OCI-LY7 (cell line): ENCODE results near the gene HELZ. TPM values are rescaled to one million over a fixed set of nuclear protein-coding genes. Genes with fewer than 3 reads are reported as not detected.

Source experiments
- BruUV-seq: library from RNA; stranded (reverse); fragments of 400-500 nt; replicated peaks from 2 replicates; lab custom pipeline; 2021; lab: Mats Ljungman, UMichigan
- CTCF ChIA-PET: fragments of 300-600 bp; sonication (Branson Sonifier 250); formaldehyde crosslinking; loops from one replicate; lab custom pipeline; 2022; ENCODE audit warnings: antibody characterized with exemption; ENCODE audit not compliant: unreplicated experiment; lab: Charles Lee
- POLR2A ChIA-PET: fragments of 300-600 bp; sonication (Branson Sonifier 250); formaldehyde crosslinking; loops from one replicate; lab custom pipeline; 2022; ENCODE audit warnings: antibody characterized with exemption; lab: Charles Lee
- DNase-seq: peaks from one replicate; pipeline ENCODE4 v3.0.0-alpha.2; 2015; ENCODE audit warnings: low spot score
- H2AFZ ChIP-seq: fragments of 200-600 bp; sonication (generic), shearing (Covaris generic); 2 replicates; pipeline ENCODE4 v1.6.1; 2014; ENCODE audit warnings: mild to moderate bottlenecking, antibody characterized with exemption, low read length, moderate library complexity
- H3K27ac ChIP-seq: fragments of 200-600 bp; sonication (generic); 2 replicates; pipeline ENCODE4 v1.5.1; 2014; ENCODE audit warnings: mixed run types, low read depth, mild to moderate bottlenecking, moderate library complexity, low read length, inconsistent platforms; ENCODE audit not compliant: poor library complexity, severe bottlenecking
- H3K36me3 ChIP-seq: fragments of 200-600 bp; sonication (generic); 2 replicates; pipeline ENCODE4 v1.6.1; 2014; ENCODE audit warnings: mild to moderate bottlenecking, antibody characterized with exemption, low read length, moderate library complexity, mixed read lengths; ENCODE audit not compliant: insufficient read depth
- H3K4me1 ChIP-seq: fragments of 200-600 bp; sonication (generic); 2 replicates; pipeline ENCODE4 v1.5.1; 2014; ENCODE audit warnings: mild to moderate bottlenecking, low read length; ENCODE audit not compliant: insufficient read depth, poor library complexity, severe bottlenecking
- H3K4me2 ChIP-seq: fragments of 200-600 bp; sonication (generic); 2 replicates; pipeline ENCODE4 v1.6.1; 2014; ENCODE audit warnings: mild to moderate bottlenecking, low read length
- H3K4me3 ChIP-seq: fragments of 200-600 bp; sonication (generic); 2 replicates; pipeline ENCODE4 v1.5.1; 2014; ENCODE audit warnings: mild to moderate bottlenecking, low read depth, low read length; ENCODE audit not compliant: poor library complexity, severe bottlenecking
- H3K79me2 ChIP-seq: fragments of 200-600 bp; sonication (generic); 2 replicates; pipeline ENCODE4 v1.6.1; 2016; ENCODE audit warnings: low read depth, mild to moderate bottlenecking, low read length, moderate library complexity, mixed read lengths; ENCODE audit not compliant: insufficient read depth
- H3K9me2 ChIP-seq: fragments of 200-600 bp; sonication (generic); 2 replicates; pipeline ENCODE4 v1.6.1; 2016; ENCODE audit warnings: mild to moderate bottlenecking, low read length, mixed read lengths; ENCODE audit not compliant: insufficient read depth
- H3K9me3 ChIP-seq: fragments of 200-600 bp; sonication (generic); 2 replicates; pipeline ENCODE4 v1.6.1; 2014; ENCODE audit warnings: mild to moderate bottlenecking, mixed run types, low read length, mixed read lengths
- H4K20me1 ChIP-seq: fragments of 200-600 bp; sonication (generic); 2 replicates; pipeline ENCODE4 v1.6.1; 2014; ENCODE audit warnings: mild to moderate bottlenecking, antibody characterized with exemption, low read length, moderate library complexity, mixed read lengths; ENCODE audit not compliant: insufficient read depth
- EZH2phosphoT487 ChIP-seq: fragments of 200-600 bp; sonication (generic); IDR thresholded peaks from 2 replicates; pipeline ENCODE4 v1.6.1; 2018; ENCODE audit warnings: low read depth, borderline replicate concordance, mild to moderate bottlenecking, mixed run types, antibody characterized with exemption, low read length, moderate library complexity, mixed read lengths
- intact Hi-C: fragments of 100-400 bp; cut with micrococcal nuclease; formaldehyde crosslinking; loops from one replicate; pipeline ENCODE4 v1.10.0; 2022; ENCODE audit not compliant: unreplicated experiment
- total RNA-seq, 2 experiments: library from RNA; depleted of rRNA in 1 of 2; stranded (reverse); fragments of >200 nt in 1 of 2; shearing (Covaris generic) in 1 of 2; gene quantifications; 2 replicates each; pipeline ENCODE4 v1.2.3, GENCODE V29; 2014 to 2022
- TF ChIP-seq, protein P1 (sequence below): fragments of 200-600 bp; sonication (generic); conservative IDR thresholded peaks from 2 replicates; pipeline ENCODE4 v1.5.1; 2014; ENCODE audit warnings: mild to moderate bottlenecking, antibody characterized with exemption, low read length, moderate library complexity, mixed read lengths

HELZ gene
- total RNA-seq, 2 experiments from 2014 or later, result 33.9 to 58.9 TPM

- Histone ChIP-seq H3K27ac (no peak overlapping the region), H3K9me2 (no peaks in the 10 kb centered on the region), H2AFZ (no peak overlapping the region), H3K4me1 (no peaks in the 10 kb centered on the region), H3K36me3 (no peaks in the 10 kb centered on the region), H3K4me2 (no peak overlapping the region), H3K9me3 (no peaks in the 10 kb centered on the region), H4K20me1 (no peaks in the 10 kb centered on the region), H3K79me2 (no peaks in the 10 kb centered on the region), H3K4me3 (no peak overlapping the region)
- no peak for DNase-seq
- BruUV-seq, result no TSS peak
- ChIA-PET CTCF (no interaction called here), POLR2A (no interaction called here)
- intact Hi-C loops, result no loop called here
- no peak for TF ChIP-seq EZH2phosphoT487
- TF ChIP-seq, protein P1, sequence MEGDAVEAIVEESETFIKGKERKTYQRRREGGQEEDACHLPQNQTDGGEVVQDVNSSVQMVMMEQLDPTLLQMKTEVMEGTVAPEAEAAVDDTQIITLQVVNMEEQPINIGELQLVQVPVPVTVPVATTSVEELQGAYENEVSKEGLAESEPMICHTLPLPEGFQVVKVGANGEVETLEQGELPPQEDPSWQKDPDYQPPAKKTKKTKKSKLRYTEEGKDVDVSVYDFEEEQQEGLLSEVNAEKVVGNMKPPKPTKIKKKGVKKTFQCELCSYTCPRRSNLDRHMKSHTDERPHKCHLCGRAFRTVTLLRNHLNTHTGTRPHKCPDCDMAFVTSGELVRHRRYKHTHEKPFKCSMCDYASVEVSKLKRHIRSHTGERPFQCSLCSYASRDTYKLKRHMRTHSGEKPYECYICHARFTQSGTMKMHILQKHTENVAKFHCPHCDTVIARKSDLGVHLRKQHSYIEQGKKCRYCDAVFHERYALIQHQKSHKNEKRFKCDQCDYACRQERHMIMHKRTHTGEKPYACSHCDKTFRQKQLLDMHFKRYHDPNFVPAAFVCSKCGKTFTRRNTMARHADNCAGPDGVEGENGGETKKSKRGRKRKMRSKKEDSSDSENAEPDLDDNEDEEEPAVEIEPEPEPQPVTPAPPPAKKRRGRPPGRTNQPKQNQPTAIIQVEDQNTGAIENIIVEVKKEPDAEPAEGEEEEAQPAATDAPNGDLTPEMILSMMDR, result no peak
Observed at GRCh38 chr17:67281053-67281452, 36.1 kb upstream of the HELZ start.

DNA sequence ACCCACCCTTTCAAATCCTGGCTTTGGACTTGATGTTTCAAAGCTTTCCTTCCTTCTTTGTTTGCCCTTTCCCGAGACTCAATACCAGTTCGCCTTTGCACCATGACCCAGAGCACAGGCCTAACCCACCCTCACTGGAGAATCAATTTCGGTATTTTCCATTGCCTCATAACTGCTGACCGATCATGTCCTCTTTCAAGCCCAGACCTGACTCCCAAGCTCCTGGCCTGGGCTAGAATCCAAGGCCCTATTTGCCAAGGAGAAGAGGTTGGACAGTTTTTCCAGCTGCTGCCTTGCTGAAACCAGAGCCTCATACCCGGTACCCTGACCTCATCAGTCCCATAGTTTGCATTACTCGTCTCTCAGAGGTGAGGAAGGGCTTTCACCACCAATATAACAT, 35.3 kb upstream of the HELZ start:
- CTCF ChIA-PET, result no interaction called here
- no peaks in the 10 kb centered on the region for H3K36me3 ChIP-seq
- H3K4me2 ChIP-seq, result no peak overlapping the region

DNA sequence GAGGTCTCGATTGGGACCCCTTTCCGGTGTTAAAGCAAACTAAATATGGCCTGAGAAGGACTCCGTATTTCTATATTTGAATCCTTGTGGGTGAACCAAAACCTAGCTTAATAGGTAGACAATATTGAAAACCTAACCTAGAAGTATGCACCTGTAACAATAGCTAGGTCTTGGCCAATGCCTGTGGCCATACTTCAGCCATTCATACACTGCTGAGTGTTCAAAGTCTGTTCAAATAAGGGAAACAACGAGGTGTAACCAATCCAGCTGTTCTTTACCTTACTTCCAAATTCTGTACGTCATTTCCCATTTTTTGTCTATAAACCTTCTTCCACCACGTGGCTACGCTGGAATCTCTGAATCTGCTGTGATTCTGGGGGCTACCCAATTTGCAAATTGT, 34.1 kb upstream of the HELZ start:
- TF ChIP-seq, protein P1, result no peak
- no peak for TF ChIP-seq EZH2phosphoT487
- no peak for DNase-seq
- no peaks in the 10 kb centered on the region for H4K20me1 ChIP-seq
- BruUV-seq, result no TSS peak
- H3K27ac ChIP-seq, result no peak overlapping the region
- no peaks in the 10 kb centered on the region for H3K9me2 ChIP-seq
- H3K4me1 ChIP-seq, result no peaks in the 10 kb centered on the region
- no peaks in the 10 kb centered on the region for H3K36me3 ChIP-seq
- intact Hi-C loops, result no loop called here
- no peaks in the 10 kb centered on the region for H3K9me3 ChIP-seq
- POLR2A ChIA-PET, result no interaction called here
- no peaks in the 10 kb centered on the region for H3K79me2 ChIP-seq
- no peak overlapping the region for H3K4me3 ChIP-seq
- CTCF ChIA-PET, result interaction anchor here (0.7 kb wide), 1 partner anchor 19 kb away, joined by 4 read pairs; no protein-coding TSS in a partner anchor
- no peak overlapping the region for H3K4me2 ChIP-seq
- no peak overlapping the region for H2AFZ ChIP-seq

More for the DNA sequence above, 35.3 kb upstream of the HELZ start:
- H3K4me3 ChIP-seq, result no peak overlapping the region
- H3K79me2 ChIP-seq, result no peaks in the 10 kb centered on the region
- intact Hi-C loops, result no loop called here
- no peak for DNase-seq
- BruUV-seq, result no TSS peak
- no peaks in the 10 kb centered on the region for H3K9me3 ChIP-seq
- no peak overlapping the region for H2AFZ ChIP-seq
- POLR2A ChIA-PET, result no interaction called here
- H3K9me2 ChIP-seq, result no peaks in the 10 kb centered on the region
- no peaks in the 10 kb centered on the region for H3K4me1 ChIP-seq
- H4K20me1 ChIP-seq, result no peaks in the 10 kb centered on the region
- TF ChIP-seq, protein P1, result no peak
- TF ChIP-seq EZH2phosphoT487, result no peak
- no peak overlapping the region for H3K27ac ChIP-seq
